Astrocyte (in vitro differentiated cells and primary cell): Measurements from ENCODE around the gene CIT.

Experiments
- CTCF ChIP-seq: IDR thresholded peaks from 2 replicates; pipeline ENCODE4 v1.5.1; 2011; ENCODE audit warnings: low read depth, mild to moderate bottlenecking, inconsistent platforms, low read length, moderate library complexity; ENCODE audit not compliant: insufficient read depth
- EZH2 ChIP-seq: IDR thresholded peaks from 2 replicates; pipeline ENCODE4 v1.6.1; 2012; ENCODE audit warnings: mild to moderate bottlenecking, low read length, inconsistent platforms; ENCODE audit not compliant: insufficient read depth

DNA sequence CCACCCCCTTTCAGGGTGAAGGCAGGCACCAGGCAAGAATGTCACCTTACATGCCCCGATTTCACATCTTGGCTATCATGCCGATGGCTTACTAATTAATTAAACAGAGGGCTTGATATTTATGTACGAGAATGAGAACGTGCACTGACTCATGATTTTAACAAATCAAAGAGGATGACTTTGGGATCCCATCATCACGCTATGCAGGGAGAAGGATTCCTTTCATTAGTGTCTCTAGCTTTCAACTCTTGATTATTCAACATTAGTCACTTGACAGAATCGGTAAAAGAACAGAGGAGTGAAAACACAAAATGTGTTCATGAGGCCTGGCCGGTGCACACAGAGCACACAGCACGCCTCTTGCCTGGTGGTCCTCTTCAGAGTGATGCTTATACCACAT is 128.6 kb downstream of the CIT start:
- TF ChIP-seq EZH2 (no peak), CTCF (no peak)
